Cardiac fibroblast (primary cell): ENCODE measurements around the gene DNM1L.
A peak's percentile ranks its signal among the peaks of the same experiment; 100 is the strongest.
"Not testable (repeated sequence)": the region's sequence is repeated elsewhere in the genome, so short reads cannot be mapped to it uniquely, and the experiment has no call there.

Experiments
- DNase-seq, 2 donors: peaks; one replicate each; pipeline versions ENCODE4 v3.0.0 to v3.0.0-alpha.2; 2010; ENCODE audit warnings: low read depth in 2 of 2
- H3K4me3 ChIP-seq, 2 donors: replicated peaks in 1 of 2; 1 replicate in 1 of 2; 2 replicates in 1 of 2; pipeline ENCODE4 v1.5.1; 2011; ENCODE audit warnings: low read depth in 2 of 2, low read length in 2 of 2, mild to moderate bottlenecking in 2 of 2, moderate library complexity in 1 of 2
- TF ChIP-seq, protein P1 (sequence below): IDR thresholded peaks from one replicate; pipeline ENCODE4 v1.5.1; 2011; ENCODE audit warnings: low read depth, mild to moderate bottlenecking, low read length, inconsistent platforms

DNM1L gene

DNA sequence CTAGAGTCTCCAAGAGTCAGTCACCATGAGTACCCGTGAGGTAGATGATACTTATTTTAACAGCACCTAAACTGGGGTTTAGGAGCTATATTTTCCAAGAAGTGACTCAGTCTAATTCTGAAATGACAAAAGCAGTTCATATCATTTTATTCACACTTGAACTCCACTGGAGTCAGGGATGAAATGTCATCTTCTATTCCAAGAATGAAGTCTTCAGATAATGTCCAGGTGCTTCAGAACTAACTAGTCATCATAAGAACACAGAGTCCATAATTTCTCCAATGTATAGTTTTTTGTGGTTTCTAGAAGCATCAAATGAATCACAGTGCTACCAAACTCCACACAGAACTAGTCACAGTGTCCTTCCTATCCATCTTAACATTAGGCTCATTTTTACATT is 13.3 kb downstream of the DNM1L start:
- DNase-seq, result peak in 1 of 2 donors; percentile 13
- TF ChIP-seq, protein P1, sequence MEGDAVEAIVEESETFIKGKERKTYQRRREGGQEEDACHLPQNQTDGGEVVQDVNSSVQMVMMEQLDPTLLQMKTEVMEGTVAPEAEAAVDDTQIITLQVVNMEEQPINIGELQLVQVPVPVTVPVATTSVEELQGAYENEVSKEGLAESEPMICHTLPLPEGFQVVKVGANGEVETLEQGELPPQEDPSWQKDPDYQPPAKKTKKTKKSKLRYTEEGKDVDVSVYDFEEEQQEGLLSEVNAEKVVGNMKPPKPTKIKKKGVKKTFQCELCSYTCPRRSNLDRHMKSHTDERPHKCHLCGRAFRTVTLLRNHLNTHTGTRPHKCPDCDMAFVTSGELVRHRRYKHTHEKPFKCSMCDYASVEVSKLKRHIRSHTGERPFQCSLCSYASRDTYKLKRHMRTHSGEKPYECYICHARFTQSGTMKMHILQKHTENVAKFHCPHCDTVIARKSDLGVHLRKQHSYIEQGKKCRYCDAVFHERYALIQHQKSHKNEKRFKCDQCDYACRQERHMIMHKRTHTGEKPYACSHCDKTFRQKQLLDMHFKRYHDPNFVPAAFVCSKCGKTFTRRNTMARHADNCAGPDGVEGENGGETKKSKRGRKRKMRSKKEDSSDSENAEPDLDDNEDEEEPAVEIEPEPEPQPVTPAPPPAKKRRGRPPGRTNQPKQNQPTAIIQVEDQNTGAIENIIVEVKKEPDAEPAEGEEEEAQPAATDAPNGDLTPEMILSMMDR, result no peak
- H3K4me3 ChIP-seq, result no peak overlapping the region

DNA sequence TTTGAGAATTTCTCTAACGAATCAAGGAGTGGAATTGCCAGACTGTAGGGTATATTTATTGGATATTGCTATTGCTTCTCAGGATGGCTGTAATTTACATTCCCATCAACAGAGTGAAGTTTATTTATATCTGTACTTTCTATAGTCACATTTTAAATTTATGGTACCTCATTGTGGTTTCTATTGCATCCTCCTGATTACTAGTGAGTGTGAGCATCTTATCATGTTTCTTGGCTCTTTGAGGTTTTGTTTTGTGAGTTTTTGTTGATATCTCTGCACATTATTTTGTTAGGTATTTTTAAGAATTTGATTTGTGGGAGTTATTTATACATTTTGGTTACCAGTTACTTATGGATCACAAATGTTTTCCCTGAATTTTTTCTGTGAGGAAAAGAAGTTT is 13.9 kb downstream of the DNM1L start:
- TF ChIP-seq, protein P1, result no peak
- DNase-seq, result no peak
- H3K4me3 ChIP-seq, result no peak overlapping the region

DNA sequence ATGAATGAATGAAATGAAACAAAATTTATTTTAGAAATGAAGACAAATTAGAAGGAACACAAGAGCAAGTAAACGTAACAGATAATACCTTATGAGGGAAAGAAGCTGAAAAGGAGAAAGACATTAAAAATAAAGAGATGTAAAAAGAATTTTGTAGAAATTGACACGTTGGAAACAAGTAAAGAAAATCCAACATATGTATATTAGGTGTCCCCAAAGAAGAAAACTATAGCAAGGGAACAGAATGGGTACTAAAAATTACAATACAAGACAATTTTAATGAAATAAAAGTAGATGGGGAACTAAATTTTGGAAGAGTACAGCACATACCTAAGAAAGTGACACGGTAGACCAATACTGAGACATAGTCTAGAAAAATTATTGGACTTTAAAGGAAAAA is 16.7 kb downstream of the DNM1L start:
- TF ChIP-seq, protein P1, result no peak
- H3K4me3 ChIP-seq, result no peak overlapping the region
- DNase-seq, result no peak

DNA sequence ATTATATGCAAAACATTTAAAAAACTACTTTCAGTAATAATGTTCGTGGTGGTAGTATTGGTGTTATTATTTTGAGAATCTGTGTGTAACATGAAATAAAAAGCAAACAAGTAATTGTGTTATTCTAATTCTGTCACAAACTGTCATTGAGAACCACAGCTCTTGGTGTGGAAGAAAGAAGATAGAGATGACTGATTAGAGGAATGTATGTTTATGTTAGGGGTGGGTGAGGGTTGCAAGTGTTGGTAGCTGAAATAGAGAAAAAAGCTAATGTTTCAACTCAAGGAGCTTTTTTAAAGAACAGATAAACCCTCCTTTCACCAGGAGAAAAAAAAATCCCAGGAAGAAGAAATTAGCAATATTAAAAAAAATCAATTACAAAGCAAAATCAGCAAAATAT is 18.3 kb downstream of the DNM1L start:
- TF ChIP-seq, protein P1, result no peak
- H3K4me3 ChIP-seq, result no peak overlapping the region
- no peak for DNase-seq

DNA sequence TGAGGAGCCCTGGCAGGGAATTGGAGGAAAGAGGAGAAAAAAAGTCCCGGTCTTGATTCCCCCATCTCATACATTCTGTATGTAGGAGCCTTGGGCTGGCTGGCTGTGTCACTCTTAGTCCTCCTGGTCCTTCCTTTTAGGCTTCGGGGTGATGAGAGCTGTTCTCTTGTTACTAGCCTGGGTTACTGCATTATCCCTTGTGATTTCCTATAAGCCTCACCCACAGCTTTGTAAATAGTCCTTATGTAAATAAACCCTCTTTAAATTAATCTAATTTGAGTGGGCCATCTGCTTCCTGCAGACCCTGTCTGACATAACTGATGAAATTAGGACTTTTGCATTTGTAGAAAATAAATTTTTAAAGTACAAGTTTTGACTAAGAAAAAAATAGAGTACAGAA is 19.2 kb downstream of the DNM1L start:
- TF ChIP-seq, protein P1, result no peak
- DNase-seq, result no peak
- H3K4me3 ChIP-seq, result no peak overlapping the region

DNA sequence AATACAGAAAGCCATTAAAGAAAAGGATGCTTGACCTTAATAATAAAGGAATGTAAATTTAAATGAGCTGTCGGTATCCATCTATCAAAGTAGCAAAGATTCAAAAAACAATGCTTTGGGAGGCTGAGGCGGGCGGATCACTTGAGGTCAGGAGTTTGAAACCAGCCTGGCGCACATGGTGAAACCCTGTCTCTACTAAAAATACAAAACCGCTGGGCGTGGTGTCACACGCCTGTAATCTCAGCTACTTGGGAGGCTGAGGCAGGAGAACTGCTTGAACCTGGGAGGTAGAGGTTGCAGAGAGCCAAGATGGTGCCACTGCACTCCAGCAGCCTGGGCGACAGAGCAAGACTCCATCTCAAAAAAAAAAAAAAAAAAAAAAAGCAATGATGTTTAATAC is 20.3 kb downstream of the DNM1L start:
- H3K4me3 ChIP-seq, DNase-seq: not testable (repeated sequence)

DNA sequence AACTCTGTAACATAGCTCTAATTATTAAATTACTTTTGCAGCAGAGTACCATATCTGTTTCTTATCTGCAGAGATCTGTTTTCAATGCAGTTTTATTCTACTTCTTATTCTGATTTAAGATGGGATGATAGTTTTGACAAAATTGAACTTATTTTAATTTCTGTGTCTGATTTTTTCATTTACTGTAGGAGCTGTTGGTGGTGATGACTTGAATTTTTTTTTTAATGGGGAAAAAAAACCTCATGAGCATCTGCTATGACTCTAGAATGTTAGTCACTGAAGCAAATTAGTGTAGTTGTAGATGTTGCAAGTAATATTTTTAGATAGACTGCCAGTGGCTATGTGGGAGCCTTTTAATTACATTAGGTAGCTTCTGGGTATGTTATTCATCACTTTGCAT is 23.4 kb downstream of the DNM1L start:
- H3K4me3 ChIP-seq, result no peak overlapping the region
- TF ChIP-seq, protein P1, result no peak
- DNase-seq, result peak in 1 of 2 donors; percentile 18

DNA sequence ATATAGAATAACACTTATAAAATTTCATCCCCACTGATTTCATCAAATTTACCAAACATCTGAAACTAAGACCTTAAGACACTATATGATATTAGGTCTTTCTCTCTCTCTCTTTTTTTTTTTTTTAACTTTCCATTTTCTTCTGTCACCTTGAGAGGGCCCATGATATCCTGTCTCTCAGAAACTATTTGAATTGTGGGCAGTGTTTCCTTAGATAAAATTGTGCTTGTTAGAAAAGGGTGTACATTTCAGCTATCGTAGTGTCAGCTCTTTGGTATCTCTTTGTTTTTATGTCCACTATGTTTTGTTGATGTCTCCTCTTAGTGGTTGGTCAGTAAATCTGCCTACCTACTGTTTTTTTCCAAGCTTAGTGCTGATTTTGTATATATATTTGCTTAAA is 23.8 kb downstream of the DNM1L start:
- H3K4me3 ChIP-seq, result no peak overlapping the region
- TF ChIP-seq, protein P1, result no peak

More for the DNA sequence above, 23.8 kb downstream of the DNM1L start:
- DNase-seq, result no peak
